GM21529 (cell line): ENCODE results near the gene ATP1A4.

Source experiments
- ATAC-seq: cut with Tn5 transposase; IDR thresholded peaks from one replicate; pipeline ENCODE4 v1.9.1; 2021; ENCODE audit not compliant: unreplicated experiment

The ATP1A4 gene

GRCh38 chr1:160139840-160140239 lies 11.6 kb upstream of the ATP1A4 start:
- ATAC-seq = no peak

GRCh38 chr1:160143695-160144094 lies 7.7 kb upstream of the ATP1A4 start:
- no peak for ATAC-seq

- ATAC-seq = no peak
Measured at GRCh38 chr1:160144921-160145320, 6.5 kb upstream of the ATP1A4 start.

GRCh38 chr1:160146107-160146506 lies 5.3 kb upstream of the ATP1A4 start:
- no peak for ATAC-seq

GRCh38 chr1:160148121-160148520 lies 3.3 kb upstream of the ATP1A4 start:
- no peak for ATAC-seq

- ATAC-seq = no peak
Measured at GRCh38 chr1:160149233-160149632, 2.2 kb upstream of the ATP1A4 start.

- no peak for ATAC-seq
Measured at GRCh38 chr1:160149716-160150115, 1.7 kb upstream of the ATP1A4 start.

- ATAC-seq = no peak
Measured at GRCh38 chr1:160154790-160155189, 3.4 kb downstream of the ATP1A4 start.

GRCh38 chr1:160156361-160156760 lies 5.0 kb downstream of the ATP1A4 start:
- no peak for ATAC-seq

GRCh38 chr1:160157174-160157573 lies 5.8 kb downstream of the ATP1A4 start:
- no peak for ATAC-seq

GRCh38 chr1:160158031-160158430 lies 6.6 kb downstream of the ATP1A4 start:
- no peak for ATAC-seq

- ATAC-seq = no peak
Measured at GRCh38 chr1:160158534-160158933, 7.1 kb downstream of the ATP1A4 start.

- no peak for ATAC-seq
Measured at GRCh38 chr1:160159846-160160245, 8.4 kb downstream of the ATP1A4 start.

GRCh38 chr1:160161965-160162705 lies 10.7 kb downstream of the ATP1A4 start:
- no peak for ATAC-seq

GRCh38 chr1:160162931-160163330 lies 11.5 kb downstream of the ATP1A4 start:
- ATAC-seq = no peak

GRCh38 chr1:160163615-160164014 lies 12.2 kb downstream of the ATP1A4 start:
- ATAC-seq = no peak

- no peak for ATAC-seq
Measured at GRCh38 chr1:160164121-160164520, 12.7 kb downstream of the ATP1A4 start.

- ATAC-seq = no peak
Measured at GRCh38 chr1:160166166-160166868, 14.9 kb downstream of the ATP1A4 start.

GRCh38 chr1:160167056-160167455 lies 15.7 kb downstream of the ATP1A4 start:
- ATAC-seq = no peak

- ATAC-seq = no peak
Measured at GRCh38 chr1:160167580-160167979, 16.2 kb downstream of the ATP1A4 start.

- no peak for ATAC-seq
Measured at GRCh38 chr1:160168016-160168415, 16.6 kb downstream of the ATP1A4 start.

GRCh38 chr1:160168609-160169369 lies 17.4 kb downstream of the ATP1A4 start:
- no peak for ATAC-seq
